HG03066 (cell line): ENCODE data around the gene SPP2.

ENCODE experiments used
- ATAC-seq: cut with Tn5 transposase; IDR thresholded peaks from one replicate; pipeline ENCODE4 v1.9.1; 2021; ENCODE audit warnings: low read depth; ENCODE audit not compliant: unreplicated experiment

The SPP2 gene

GRCh38 chr2:234083572-234084348 lies 33.3 kb downstream of the SPP2 start:
- ATAC-seq, result no peak

GRCh38 chr2:234091432-234091879 lies 41.0 kb downstream of the SPP2 start:
- no peak for ATAC-seq

GRCh38 chr2:234091883-234092282 lies 41.4 kb downstream of the SPP2 start:
- ATAC-seq, result no peak

- ATAC-seq, result no peak
These were observed 41.8 kb downstream of the SPP2 start for GRCh38 chr2:234092344-234092743.

GRCh38 chr2:234095301-234095700 lies 44.8 kb downstream of the SPP2 start:
- ATAC-seq, result no peak

GRCh38 chr2:234096164-234096563 lies 45.7 kb downstream of the SPP2 start:
- no peak for ATAC-seq

- no peak for ATAC-seq
These were observed 48.2 kb downstream of the SPP2 start for GRCh38 chr2:234098681-234099080.

- no peak for ATAC-seq
These were observed 48.8 kb downstream of the SPP2 start for GRCh38 chr2:234099266-234099665.

- ATAC-seq, result no peak
These were observed 50.2 kb downstream of the SPP2 start for GRCh38 chr2:234100686-234101085.

GRCh38 chr2:234102112-234102511 lies 51.6 kb downstream of the SPP2 start:
- no peak for ATAC-seq

- no peak for ATAC-seq
These were observed 57.4 kb downstream of the SPP2 start for GRCh38 chr2:234107861-234108260.

- ATAC-seq, result no peak
These were observed 58.8 kb downstream of the SPP2 start for GRCh38 chr2:234109321-234109720.

- no peak for ATAC-seq
These were observed 59.7 kb downstream of the SPP2 start for GRCh38 chr2:234110219-234110618.

- no peak for ATAC-seq
These were observed 61.0 kb downstream of the SPP2 start for GRCh38 chr2:234111523-234111922.

- ATAC-seq, result no peak
These were observed 65.5 kb downstream of the SPP2 start for GRCh38 chr2:234116010-234116409.

- ATAC-seq, result no peak
These were observed 71.5 kb downstream of the SPP2 start for GRCh38 chr2:234121999-234122398.

GRCh38 chr2:234125451-234126145 lies 75.1 kb downstream of the SPP2 start:
- no peak for ATAC-seq

- no peak for ATAC-seq
These were observed 75.6 kb downstream of the SPP2 start for GRCh38 chr2:234126146-234126470.
